ENCODE data around the gene EHMT1. TPM values are rescaled to one million over a fixed set of nuclear protein-coding genes. Genes with fewer than 3 reads are reported as not detected.
"Not testable (repeated sequence)": the region's sequence is repeated elsewhere in the genome, so short reads cannot be mapped to it uniquely, and the experiment has no call there.

The EHMT1 gene
- total and polyA plus RNA-seq, 2 of the 13 experiments (the other 11 are each of a cell fraction or from before 2014, with no cell fraction given) = 23.0 to 27.1 TPM

- H3K27ac ChIP-seq (ENCODE audit: extremely low read length, insufficient read depth, low read length); H3K79me2 ChIP-seq (ENCODE audit: insufficient read depth, low read length); BruUV-seq (replicated peaks); H3K4me2 ChIP-seq (ENCODE audit: low read depth, low read length); DNase-seq (ENCODE audit: low spot score); H3K9me3 ChIP-seq (ENCODE audit: low read length); H2AFZ ChIP-seq (ENCODE audit: low read length); H4K20me1 ChIP-seq (ENCODE audit: insufficient read depth, low read length); H3K4me3 ChIP-seq (replicated peaks in 1 of 3; ENCODE audit: insufficient read depth in 1 of 3, low read depth in 2 of 3, low read length in 3 of 3); intact Hi-C loops (cut with micrococcal nuclease; ENCODE audit: unreplicated experiment); H3K9ac ChIP-seq (ENCODE audit: insufficient read depth, low read depth, low read length); ATAC-seq; CTCF ChIA-PET (ENCODE audit: low intra/inter-chr PET ratio, low total read pairs); in situ Hi-C loops (cut with HindIII; ENCODE audit: extremely low pct_ligation_motif_present, low pct_unique_long_range_greater_than_20kb); FAIRE-seq; H3K27me3 ChIP-seq (ENCODE audit: control insufficient read depth in 1 of 2, insufficient read depth in 2 of 2, low read length in 2 of 2); H3K4me1 ChIP-seq (ENCODE audit: insufficient read depth, low read length); POLR2A ChIA-PET: not testable (repeated sequence)
- WGBS (ENCODE audit: low lambda C conversion rate) = 98% methylated on average over 67 of the region's 69 CpGs
- peaks cover 13 to 18% of the 10 kb centered on the region in 2 experiments; a peak in 4 of 5 replicates for H3K36me3 ChIP-seq (replicated peaks in 1 of 2; ENCODE audit: control insufficient read depth in 1 of 2, insufficient read depth in 2 of 2, low read length in 2 of 2)
- TF ChIP-seq AGO2 (optimal IDR thresholded peaks at IDR 0.05; ENCODE audit: low read depth, low read length) = peak; percentile 32
Measured at GRCh38 chr9:137809726-137810450, 191.1 kb downstream of the EHMT1 start.

- intact Hi-C loops (cut with micrococcal nuclease; ENCODE audit: unreplicated experiment) = no loop called here
- no peak for FAIRE-seq
- Histone ChIP-seq H2AFZ (ENCODE audit: low read length) (no peak overlapping the region), H3K79me2 (ENCODE audit: insufficient read depth, low read length) (no peaks in the 10 kb centered on the region), H3K27me3 (ENCODE audit: control insufficient read depth in 1 of 2, insufficient read depth in 2 of 2, low read length in 2 of 2) (no peaks in the 10 kb centered on the region), H3K4me2 (ENCODE audit: low read depth, low read length) (no peak overlapping the region), H3K9me3 (ENCODE audit: low read length) (no peaks in the 10 kb centered on the region), H3K4me1 (ENCODE audit: insufficient read depth, low read length) (no peaks in the 10 kb centered on the region), H3K9ac (ENCODE audit: insufficient read depth, low read depth, low read length) (no peak overlapping the region), H3K27ac (ENCODE audit: extremely low read length, insufficient read depth, low read length) (no peak overlapping the region), H3K4me3 (replicated peaks in 1 of 3; ENCODE audit: insufficient read depth in 1 of 3, low read depth in 2 of 3, low read length in 3 of 3) (no peak overlapping the region), H4K20me1 (ENCODE audit: insufficient read depth, low read length) (no peaks in the 10 kb centered on the region), H3K36me3 (replicated peaks in 1 of 2; ENCODE audit: control insufficient read depth in 1 of 2, insufficient read depth in 2 of 2, low read length in 2 of 2) (peaks cover 21 to 26% of the 10 kb centered on the region in 2 experiments; a peak in 4 of 5 replicates)
- 91% methylated on average over 9 of the region's 30 CpGs for WGBS (ENCODE audit: low lambda C conversion rate)
- ChIA-PET CTCF (ENCODE audit: low intra/inter-chr PET ratio, low total read pairs) (no interaction called here), POLR2A (no interaction called here)
- no peak for TF ChIP-seq RFX5 (IDR thresholded peaks at IDR 0.05; ENCODE audit: low read depth, low read length)
- peak; percentile 58 for TF ChIP-seq AGO2 (optimal IDR thresholded peaks at IDR 0.05; ENCODE audit: low read depth, low read length)
- no peak for TF ChIP-seq KDM1A (CRISPR knock-in tag; IDR thresholded peaks at IDR 0.05)
- BruUV-seq (replicated peaks) = no TSS peak
- in situ Hi-C loops (cut with HindIII; ENCODE audit: extremely low pct_ligation_motif_present, low pct_unique_long_range_greater_than_20kb) = no loop called here
- DNase-seq (ENCODE audit: low spot score) = no peak
- no peak for ATAC-seq
Measured at GRCh38 chr9:137811283-137811870, 192.6 kb downstream of the EHMT1 start.

All from HepG2 (cell line).